ENCODE measurements around the gene SIGLEC7.
"Not testable (repeated sequence)": the region's sequence is repeated elsewhere in the genome, so short reads cannot be mapped to it uniquely, and the experiment has no call there.

Gene SIGLEC7

GRCh38 chr19:51141181-51141580 lies 920 bp upstream of the SIGLEC7 start:
- no peak for DNase-seq

GRCh38 chr19:51142809-51143475 lies 841 bp downstream of the SIGLEC7 start:
- not testable (repeated sequence) for DNase-seq

- DNase-seq = no peak
Measured at GRCh38 chr19:51143486-51143885, 1.4 kb downstream of the SIGLEC7 start.

GRCh38 chr19:51144482-51145045 lies 2.5 kb downstream of the SIGLEC7 start:
- no peak for DNase-seq

GRCh38 chr19:51145916-51146493 lies 3.9 kb downstream of the SIGLEC7 start:
- DNase-seq = no peak

GRCh38 chr19:51146751-51147150 lies 4.7 kb downstream of the SIGLEC7 start:
- no peak for DNase-seq

GRCh38 chr19:51147663-51148062 lies 5.6 kb downstream of the SIGLEC7 start:
- DNase-seq = no peak

- DNase-seq = no peak
Measured at GRCh38 chr19:51148580-51148979, 6.5 kb downstream of the SIGLEC7 start.

- no peak for DNase-seq
Measured at GRCh38 chr19:51150627-51151026, 8.5 kb downstream of the SIGLEC7 start.

- DNase-seq = no peak
Measured at GRCh38 chr19:51156710-51157109, 14.6 kb downstream of the SIGLEC7 start.

GRCh38 chr19:51157265-51157664 lies 15.2 kb downstream of the SIGLEC7 start:
- no peak for DNase-seq

- no peak for DNase-seq
Measured at GRCh38 chr19:51158474-51159129, 16.5 kb downstream of the SIGLEC7 start.

GRCh38 chr19:51159656-51160055 lies 17.6 kb downstream of the SIGLEC7 start:
- no peak for DNase-seq

GRCh38 chr19:51161266-51161665 lies 19.2 kb downstream of the SIGLEC7 start:
- DNase-seq = no peak

GRCh38 chr19:51161867-51162496 lies 19.9 kb downstream of the SIGLEC7 start:
- DNase-seq = no peak

- no peak for DNase-seq
Measured at GRCh38 chr19:51163257-51163656, 21.2 kb downstream of the SIGLEC7 start.

GRCh38 chr19:51164215-51164614 lies 22.1 kb downstream of the SIGLEC7 start:
- DNase-seq = no peak

GRCh38 chr19:51166846-51167490 lies 24.9 kb downstream of the SIGLEC7 start:
- DNase-seq = no peak

- DNase-seq = no peak
Measured at GRCh38 chr19:51168564-51169282, 26.6 kb downstream of the SIGLEC7 start.

- peak; percentile 32 for DNase-seq
Measured at GRCh38 chr19:51169283-51169918, 27.3 kb downstream of the SIGLEC7 start.

- no peak for DNase-seq
Measured at GRCh38 chr19:51172223-51172622, 30.1 kb downstream of the SIGLEC7 start.

- no peak for DNase-seq
Measured at GRCh38 chr19:51173681-51174080, 31.6 kb downstream of the SIGLEC7 start.

All from NCI-H345 (cell line).